HG03378 (cell line): Measurements from ENCODE around the gene MED27.

Experiments used
- ATAC-seq: cut with Tn5 transposase; IDR thresholded peaks from one replicate; pipeline ENCODE4 v1.9.1; 2021; ENCODE audit warnings: mild to moderate bottlenecking, moderate library complexity; ENCODE audit not compliant: unreplicated experiment

MED27 gene

DNA sequence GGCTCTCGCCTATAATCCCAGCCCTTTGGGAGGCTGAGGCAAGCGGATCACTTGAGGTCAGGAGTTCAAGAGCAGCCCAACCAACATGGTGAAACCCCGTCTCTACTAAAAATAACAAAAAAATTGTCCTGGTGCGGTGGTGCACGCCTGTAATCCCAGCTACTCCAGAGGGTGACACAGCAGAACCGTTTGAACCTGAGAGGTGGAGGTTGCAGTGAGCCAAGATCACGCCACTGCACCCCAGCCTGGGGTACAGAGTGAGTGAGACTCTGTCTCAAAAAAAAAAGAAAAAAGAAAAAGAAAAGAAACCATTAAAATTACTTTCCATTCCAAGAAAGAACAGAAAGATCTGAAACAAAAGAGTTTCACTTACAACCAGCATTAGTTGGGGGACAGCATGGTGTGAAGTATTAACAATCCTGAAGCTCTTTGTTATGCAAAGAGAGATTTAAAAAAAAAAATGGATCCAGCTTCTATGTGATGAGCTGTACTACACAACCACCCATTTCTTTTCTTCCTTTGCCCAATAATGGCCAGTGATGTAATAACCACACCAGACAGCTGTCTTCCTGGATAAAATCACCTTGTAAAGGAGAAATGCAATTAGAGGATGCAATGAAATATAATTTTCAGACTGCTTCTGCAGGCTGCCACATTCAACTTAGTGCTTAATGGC is 76.9 kb downstream of the MED27 start:
- ATAC-seq = no peak

DNA sequence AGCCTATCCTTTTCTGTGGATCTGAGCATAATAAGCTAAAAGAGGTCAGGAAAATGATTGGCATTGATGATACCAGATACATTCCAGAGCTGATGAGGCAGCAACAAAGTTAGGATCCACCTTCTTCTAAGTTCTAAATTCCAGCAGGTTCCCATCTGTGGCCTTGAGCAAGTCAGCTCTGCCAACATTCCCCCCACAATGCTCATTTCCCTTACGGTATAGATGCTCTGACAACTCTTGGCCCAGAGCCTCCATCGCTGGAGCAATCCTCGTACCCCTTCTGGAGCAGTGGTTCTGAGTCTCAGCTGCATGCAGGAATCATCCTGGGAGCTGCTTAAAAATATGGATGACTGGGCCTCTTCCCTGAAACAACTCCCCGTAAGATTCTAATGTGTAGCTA is 78.1 kb downstream of the MED27 start:
- ATAC-seq = no peak

DNA sequence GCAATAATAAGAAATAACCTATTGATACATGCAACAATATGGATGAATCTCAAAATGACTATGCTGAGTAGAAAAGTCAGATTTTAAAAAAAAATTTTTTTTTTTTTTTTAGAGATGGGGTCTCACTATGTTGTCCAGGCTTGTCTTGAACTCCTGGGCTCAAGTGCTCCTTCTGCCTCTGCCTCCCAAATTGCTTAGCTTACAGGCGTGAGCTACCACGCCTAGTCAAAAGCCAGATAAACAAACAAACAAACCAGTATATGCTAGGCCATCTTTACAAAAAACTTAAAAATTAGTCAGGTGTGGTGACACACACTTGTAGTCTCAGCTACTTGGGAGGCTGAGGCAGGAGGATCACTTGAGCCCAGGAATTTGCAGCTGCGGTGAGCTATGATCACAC is 79.0 kb downstream of the MED27 start:
- ATAC-seq = no peak

DNA sequence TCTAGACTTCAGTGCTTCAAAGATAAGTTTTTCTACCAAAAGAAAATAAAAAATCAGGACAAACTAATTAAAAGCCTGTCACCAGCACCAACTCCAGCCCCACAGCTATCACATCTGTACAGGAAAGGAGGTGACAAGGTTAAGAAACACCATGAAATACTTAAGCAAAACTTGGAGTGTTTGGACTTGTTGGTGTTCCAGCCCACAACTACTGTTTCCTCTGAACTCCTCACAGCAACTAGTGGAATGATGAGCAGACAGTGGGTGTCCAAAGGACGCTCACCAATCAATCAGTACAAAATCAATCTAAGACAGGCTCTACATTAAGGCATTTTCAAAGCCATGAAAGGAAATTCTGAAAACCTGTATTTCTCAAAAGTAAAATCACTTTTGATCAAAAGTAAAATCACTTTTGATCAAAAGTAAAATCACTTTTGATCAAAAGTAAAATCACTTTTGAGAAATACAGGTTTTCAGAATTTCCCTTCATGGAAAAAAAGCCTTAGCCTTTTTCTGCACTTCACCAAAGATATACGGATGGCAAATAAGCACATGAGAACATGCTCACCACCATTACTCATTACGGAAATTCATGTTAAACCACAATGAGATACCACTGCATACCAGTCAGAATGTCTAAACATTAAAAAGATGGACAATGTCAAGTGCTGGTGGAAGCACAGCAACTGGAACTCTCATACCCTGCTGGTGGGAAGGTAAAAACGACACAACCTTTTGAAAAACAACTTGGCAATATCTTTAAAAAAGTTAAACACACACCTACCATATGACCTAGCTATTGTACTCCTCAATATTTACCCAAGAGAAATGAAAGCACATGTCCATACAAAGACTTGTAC is 79.7 kb downstream of the MED27 start:
- no peak for ATAC-seq

DNA sequence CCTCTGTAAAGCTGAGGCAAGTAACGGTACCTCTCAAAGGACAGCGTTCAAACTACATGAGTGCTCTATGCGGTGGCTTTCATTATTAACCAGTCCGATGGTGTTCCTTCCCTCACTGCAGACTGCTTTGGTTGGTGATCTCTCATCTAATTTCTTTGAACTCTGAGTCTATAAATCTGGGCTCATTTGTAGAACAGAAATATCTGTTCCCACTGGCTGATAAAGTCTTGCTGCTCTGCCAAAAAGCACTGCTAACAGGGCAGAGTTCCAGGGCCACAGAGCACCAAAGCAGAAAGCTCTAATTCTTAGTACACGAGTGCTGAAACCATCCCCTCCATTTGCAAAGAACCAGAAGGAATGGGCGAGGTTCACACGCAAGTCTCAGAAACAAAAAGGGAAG is 81.9 kb downstream of the MED27 start:
- no peak for ATAC-seq

DNA sequence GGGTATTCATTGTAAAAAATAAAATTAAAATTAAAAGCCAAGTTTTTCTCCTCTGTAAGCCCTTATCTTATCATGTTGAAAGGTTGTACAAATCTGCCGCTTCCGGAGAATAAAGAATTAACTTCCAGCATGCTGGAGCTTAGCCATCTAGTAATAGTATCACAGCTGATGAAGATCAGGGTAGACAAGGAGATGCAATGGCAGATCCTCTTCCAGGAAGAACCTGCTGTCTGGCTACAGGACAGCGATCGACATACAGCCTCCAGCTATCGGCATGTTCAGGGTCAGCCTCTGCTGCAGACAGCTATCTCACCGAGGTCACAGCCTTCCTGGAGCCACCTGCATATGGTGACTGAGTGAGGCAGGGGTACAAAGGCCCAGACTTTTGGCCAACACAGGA is 82.6 kb downstream of the MED27 start:
- no peak for ATAC-seq

DNA sequence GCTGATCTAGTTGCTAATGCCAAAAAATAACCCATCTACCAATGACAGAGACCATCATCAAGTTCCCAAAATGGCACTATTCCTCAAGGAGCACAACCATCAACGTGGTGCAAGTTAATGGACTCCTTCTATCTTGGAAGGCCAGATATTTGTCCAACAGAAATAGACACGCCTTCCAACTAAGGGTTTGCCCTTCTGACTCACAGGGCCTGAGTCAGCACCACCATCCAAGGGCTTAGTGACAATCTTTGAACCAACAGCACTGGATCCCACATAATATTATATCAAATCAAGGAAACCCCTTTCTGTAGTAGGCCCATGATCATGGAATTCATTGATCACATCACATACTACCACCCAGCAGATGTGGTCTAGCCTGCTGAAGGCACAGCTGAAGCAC is 84.3 kb downstream of the MED27 start:
- ATAC-seq = no peak

DNA sequence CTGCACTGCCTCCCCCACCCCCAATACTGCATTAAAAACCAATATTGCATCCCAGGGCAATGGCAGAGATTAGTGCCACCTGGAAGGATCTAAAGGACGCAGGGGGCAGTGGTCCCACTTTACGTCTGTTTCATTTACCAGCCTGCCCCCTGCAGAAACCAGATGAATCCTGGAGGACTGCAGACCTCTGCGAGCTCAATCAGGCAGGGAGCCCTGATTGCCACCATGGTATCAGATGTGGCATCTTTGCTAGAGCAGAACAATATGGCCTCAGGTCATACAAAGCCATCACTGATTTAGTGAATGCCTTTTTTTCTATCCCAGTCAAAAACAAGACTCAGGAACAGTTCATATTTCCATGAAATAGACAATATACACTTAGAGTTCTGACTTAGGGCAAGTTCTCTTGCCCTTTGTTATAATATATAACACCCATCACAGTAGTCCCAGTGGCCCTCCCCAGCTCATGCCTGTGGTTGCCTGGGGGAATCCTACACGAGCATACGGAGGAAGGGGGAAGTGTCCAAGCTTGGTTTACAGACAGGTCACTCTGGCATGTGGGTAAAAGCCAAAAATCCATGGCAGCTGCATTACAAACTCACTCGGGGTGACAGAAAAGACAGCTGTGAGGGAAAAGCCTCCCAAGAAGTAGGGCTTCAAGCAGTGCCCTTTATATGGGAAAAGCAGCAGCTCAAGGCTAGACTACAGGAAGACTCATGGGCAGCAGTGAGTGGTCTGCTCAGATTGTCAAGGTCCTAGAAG is 85.1 kb downstream of the MED27 start:
- no peak for ATAC-seq

DNA sequence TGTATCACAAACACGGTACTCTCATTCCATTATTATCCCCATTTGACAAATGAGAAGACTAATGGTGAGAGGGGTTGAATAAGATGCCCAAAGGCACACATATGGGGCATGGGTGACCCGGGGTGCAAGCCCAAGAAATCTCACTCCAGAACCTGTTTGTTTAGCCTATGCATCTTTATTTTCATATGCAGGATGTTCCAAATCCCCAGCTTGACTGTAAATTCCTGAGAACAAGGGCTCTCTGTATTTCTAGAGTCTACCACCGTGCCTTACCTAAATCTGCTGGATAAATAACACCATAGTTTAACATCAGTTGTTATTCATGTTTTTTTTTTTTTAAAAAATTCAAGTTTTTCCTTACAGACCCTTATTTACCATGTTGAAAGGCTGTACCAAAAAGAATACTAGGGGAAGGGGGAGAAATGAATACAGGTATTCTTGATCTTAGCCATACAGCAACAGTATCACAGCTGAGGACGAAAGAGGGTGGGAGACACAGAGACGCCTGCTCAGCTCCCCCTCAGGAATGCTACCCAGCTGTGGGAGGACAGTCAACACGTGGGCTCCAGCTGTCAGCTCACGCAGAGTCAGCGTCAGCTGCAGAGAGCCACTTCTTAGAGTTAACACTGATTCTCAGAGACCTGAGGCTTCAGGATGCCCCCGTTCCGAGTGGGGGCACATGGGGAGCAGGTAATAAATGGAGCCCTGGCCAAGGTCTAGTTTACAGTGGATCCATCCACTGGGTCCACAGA is 86.6 kb downstream of the MED27 start:
- ATAC-seq = no peak

DNA sequence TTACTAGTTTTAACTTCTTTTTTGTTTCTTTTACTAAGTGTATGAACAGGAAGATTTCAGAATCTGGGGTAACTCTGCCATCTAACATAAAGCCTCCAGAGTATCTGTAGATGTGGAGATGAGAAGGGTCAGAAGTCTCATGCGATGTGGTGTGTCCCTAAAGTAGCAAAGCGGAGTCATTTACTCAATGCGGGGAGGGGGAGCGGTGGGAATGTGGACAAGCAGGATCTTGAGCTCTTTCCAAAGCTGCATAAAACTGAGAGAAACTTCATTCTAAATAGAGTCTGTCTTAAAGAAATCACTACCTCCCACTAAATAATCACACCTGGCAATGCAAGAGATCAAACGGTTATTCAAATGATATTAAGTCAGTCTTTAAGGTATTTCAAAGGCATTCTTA is 92.4 kb downstream of the MED27 start:
- ATAC-seq = no peak

DNA sequence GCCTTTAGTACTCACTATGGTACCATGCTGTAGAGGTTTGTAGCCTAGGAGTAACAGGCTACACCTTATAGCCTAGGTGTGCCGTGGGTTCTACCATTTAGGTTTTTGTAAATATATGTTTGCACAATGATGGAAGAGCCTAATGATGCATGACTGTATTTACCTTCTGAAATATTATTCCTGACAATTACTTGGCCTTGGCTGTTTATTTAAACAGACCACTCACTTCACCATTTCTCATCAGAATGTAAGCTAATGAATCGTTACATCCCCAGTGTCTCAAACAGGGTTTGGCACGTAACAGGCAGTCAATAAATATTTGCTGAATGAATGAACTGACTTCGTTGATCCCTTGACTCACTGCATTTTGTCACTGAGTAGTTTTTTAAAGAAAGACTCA is 93.1 kb downstream of the MED27 start:
- no peak for ATAC-seq

DNA sequence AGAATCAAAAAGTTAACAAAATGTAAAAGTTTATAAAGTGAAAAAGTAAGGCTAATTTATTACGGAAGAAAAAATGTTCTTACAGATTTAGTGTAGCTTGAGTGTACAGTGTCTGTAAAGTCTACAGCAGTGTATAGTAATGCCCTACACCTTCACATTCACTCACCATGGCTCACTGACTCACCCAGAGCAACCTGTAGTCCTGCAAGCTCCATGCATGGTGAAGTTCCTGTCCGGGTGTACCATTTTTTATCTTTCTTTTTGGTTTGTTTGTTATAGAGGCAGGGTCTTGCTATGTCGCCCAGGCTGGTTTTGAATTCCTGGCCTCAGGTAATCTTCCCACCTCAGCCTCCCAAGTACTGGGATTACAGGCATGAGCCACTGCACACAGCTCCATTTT is 93.6 kb downstream of the MED27 start:
- no peak for ATAC-seq

DNA sequence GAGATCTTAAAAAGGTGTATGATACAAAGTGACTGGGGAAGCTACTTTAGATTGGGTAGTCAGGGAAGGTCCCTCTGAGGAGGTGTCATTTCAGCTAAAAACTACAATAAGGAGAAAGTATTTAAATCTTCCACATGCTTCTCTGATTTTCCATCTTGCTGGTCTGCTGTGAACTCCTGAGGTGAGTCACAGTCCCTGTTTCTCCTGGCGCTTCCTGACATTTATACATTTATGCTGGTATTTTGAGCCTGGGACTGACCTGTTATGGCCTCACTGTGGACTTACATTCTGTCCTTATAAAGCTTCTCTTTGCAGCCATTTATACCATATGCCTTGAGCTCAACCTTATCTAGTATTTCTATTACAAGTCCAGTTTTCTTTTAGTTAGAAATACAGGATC is 95.1 kb downstream of the MED27 start:
- no peak for ATAC-seq

DNA sequence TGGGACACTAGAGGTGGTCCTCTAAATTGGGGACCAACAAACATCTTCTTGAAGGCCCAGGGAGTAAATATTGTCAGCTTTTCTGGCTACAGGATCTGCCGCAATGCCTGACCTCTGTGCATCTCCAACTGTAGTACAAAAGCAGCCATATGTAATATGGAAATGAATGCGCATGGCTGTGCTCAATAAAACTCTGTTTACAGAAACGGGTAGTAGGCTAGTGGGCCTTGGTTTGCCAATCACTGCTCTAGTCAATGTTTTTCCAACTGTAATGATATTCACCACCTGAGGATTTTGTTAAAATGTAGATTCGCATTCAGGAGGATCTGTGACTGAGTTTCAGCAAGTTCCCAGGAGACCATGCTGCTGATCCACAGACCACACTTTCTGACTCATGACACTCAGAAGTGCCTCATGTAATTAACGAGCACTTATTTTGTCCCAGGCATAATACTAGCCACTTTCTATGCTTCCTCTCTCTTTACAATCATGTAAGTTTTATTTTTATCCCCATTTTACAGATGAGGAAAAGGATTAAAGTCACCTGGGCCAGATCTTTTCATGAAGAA is 96.9 kb downstream of the MED27 start:
- peak; percentile 64 for ATAC-seq

DNA sequence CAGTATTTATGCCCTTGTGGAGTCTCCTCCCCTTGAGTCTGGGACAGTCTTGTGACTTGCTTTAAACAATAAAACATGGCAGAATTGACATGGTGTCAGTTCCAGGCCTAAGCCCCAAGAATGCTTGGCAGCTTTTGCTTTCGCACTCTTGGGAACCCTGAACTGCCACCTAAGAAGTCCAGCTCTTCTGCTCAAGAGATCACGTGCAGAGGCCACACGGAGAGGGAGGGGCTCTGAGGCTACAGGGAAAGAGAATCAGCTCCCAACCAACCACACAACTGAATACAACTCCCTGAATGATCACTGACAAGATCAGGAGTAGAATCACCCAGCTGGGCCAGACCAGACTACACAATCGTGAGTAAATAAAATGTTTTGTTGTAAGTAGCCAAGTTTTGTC is 97.6 kb downstream of the MED27 start:
- ATAC-seq = no peak

DNA sequence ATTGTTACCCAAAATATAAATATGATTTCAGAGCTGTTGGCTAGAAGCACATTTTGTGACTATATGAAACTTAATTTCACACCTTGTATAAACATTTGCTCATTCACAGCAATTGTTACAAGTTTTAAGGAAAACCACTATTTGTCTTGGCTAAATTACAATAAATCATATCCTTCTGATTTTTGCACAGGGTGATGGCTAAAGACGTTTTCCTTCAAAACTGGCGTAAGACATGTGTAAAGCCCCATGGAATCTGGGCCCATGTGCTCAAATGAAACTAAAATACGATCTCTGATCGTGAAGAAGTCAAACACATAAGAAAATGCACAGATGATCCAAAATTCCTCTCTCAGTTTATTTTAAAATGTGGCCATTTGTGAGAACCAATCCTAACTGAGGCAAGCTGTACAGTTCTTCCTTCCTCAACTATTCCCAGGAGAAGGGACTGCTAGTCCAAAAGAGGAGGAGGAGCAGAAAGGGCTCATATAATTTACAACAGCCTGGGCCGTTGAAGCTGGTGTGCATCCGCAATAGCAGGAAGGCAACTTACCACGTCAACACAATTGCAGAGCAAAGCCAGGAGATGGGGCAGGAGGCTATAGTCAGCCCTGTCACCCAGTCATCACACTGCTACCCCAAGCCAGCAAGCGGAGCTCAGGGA is 98.4 kb downstream of the MED27 start:
- no peak for ATAC-seq

DNA sequence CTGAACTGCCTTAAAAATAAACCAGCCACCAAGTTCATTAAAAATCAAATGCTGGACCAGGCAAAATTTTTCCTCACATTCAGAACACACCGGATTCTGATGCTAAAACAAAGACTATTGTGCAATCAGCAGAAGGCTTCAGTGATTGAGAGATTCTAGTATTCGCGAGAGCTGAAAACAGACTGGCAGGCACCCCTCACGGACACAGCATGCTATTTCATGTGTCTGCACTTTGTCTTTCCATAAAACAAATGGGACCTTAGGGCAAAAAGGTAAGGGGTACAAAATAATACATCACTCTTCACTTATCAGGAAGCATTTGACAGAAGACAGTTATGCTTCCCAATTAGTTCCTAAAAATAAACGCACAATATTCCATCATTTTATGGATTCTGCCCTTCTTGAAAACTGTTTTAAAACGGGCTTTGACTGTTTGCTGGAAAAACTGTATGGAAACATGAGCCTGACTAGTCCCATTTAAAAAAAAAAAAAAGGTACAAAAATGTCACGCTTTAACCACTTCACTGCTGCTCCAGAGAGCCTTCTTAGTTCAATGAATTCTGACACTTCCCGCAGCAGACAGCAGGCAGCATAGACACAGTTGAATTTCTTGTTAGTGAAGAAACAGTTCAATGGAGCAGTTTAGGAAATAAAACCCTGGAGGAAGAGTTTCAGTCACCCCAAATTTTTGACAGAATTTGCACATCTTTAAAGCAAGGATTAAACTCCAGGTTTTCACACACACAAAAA is 99.2 kb downstream of the MED27 start:
- no peak for ATAC-seq

DNA sequence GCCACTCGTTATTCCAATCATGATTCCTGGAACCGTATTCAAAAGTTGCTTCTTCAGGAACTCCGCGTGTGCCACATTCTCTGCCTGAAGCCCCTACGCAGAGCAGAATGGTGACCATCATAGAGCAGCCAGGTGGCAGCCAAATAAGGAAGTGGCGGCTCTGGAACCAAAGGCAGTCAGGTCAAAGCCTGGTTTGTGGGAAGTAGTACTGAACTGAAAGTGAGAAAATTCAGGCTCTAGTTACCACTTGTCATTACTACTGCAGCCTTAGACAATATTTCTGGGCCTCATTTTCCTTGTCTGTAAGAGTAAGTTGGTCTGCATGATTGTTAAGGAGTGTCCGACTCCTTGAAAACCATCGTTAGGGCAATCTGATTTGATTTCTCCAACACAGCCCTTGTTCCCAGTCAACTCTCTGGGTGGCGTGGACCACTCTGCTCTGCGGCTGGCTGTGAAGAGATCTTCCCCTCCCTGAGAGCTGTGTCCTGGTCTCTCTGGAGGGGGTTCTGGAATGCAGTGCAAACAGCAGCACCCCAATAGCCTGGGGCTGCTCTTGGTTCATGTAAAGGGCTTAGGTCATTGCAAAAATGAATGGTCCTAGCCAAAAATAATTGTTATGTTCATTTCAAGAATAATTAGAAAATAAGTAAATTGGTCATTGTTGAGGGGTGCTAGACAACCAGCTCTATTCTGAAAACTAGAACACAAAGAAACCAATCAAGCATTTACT is 102.4 kb downstream of the MED27 start:
- no peak for ATAC-seq
